OCI-LY7 (cell line): ENCODE results near the gene DRC7.

ENCODE experiments used
- EZH2phosphoT487 ChIP-seq: fragments of 200-600 bp; sonication (generic); IDR thresholded peaks from 2 replicates; pipeline ENCODE4 v1.6.1; 2018; ENCODE audit warnings: low read depth, borderline replicate concordance, mild to moderate bottlenecking, mixed run types, antibody characterized with exemption, low read length, moderate library complexity, mixed read lengths
- TF ChIP-seq, protein P1 (sequence below): fragments of 200-600 bp; sonication (generic); conservative IDR thresholded peaks from 2 replicates; pipeline ENCODE4 v1.5.1; 2014; ENCODE audit warnings: mild to moderate bottlenecking, antibody characterized with exemption, low read length, moderate library complexity, mixed read lengths

DNA sequence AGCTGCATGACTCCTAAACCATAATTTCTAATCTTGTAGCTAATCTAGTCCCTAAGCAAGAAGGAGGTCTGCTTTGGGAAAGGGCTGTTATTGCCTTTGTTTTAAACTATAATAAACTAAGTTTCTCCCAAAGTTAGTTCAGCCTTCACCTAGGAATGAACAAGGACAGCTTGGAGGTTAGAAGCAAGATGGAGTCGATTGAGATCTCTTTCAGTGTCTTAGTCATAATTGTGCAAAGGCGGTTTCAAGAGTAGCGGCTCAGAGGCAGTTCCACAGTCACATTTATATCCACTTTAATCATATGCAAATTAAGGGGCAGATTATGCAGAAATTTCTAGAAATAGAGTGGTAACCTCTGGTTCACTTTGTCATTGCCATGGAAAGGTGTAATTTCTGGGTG lies 17.4 kb downstream of the DRC7 start:
- TF ChIP-seq, protein P1, sequence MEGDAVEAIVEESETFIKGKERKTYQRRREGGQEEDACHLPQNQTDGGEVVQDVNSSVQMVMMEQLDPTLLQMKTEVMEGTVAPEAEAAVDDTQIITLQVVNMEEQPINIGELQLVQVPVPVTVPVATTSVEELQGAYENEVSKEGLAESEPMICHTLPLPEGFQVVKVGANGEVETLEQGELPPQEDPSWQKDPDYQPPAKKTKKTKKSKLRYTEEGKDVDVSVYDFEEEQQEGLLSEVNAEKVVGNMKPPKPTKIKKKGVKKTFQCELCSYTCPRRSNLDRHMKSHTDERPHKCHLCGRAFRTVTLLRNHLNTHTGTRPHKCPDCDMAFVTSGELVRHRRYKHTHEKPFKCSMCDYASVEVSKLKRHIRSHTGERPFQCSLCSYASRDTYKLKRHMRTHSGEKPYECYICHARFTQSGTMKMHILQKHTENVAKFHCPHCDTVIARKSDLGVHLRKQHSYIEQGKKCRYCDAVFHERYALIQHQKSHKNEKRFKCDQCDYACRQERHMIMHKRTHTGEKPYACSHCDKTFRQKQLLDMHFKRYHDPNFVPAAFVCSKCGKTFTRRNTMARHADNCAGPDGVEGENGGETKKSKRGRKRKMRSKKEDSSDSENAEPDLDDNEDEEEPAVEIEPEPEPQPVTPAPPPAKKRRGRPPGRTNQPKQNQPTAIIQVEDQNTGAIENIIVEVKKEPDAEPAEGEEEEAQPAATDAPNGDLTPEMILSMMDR: no peak
- no peak for TF ChIP-seq EZH2phosphoT487
